NCI-H446 treated with DMSO at 0.1 percent for 48 hours (cell line): ENCODE data around the gene SAMD13.

Experiments used
- DNase-seq: peaks from one replicate; lab custom pipeline; 2025; lab: John Stamatoyannopoulos, UW

SAMD13 gene, protein sequence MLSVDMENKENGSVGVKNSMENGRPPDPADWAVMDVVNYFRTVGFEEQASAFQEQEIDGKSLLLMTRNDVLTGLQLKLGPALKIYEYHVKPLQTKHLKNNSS

GRCh38 chr1:84301004-84301784 lies at the start of gene SAMD13:
TSS of gene SAMD13 (plus strand) at chr1:84301708. CDS start at chr1:84303235, 1,527 bp downstream.
- peak; percentile 91 for DNase-seq

DNA sequence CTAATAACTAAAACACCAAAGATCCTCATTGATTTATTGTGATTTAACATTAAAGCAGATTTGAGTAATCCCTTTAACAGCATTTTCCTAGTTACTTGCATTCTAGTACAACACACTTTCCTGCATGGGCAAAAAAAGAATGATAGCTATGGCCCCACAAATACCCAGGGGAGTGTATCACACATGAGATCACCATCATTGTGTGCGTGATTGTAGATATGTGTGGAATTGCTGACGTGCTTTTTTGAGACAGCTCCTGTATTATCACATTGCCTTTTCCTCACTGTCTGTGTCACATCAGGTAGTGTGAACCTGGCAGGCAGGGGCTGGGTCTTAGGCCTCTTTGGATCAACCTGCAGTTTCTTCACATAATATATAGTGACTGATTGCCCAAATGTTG lies 48.5 kb upstream of the SAMD13 start:
- DNase-seq, result no peak

GRCh38 chr1:84253891-84254290 lies 47.6 kb upstream of the SAMD13 start:
- peak; percentile 92 for DNase-seq

DNA sequence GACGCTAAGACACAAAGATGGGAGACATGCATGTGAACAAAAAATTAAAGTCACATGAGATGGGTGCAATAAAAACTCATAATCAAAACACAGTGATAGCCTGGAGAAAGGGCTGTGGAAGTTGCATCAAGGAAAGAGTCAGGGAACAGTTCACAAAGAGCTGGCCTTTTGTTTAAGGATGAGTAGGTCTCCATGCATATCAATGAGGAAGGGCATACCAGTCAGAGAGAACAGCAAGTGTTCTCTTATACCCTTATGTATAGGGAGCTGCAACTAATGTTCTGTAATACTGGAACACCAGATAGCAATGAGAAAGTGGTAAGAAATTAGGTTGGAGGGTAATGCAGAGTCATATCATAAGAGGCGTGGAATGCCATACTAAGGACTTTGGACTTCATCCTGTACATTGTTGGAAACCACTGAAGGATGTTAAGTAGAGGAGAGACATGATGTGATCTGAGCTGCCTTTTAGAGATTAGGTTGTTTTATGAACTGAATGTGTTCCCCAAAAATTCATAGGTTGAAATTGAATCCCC lies 46.7 kb upstream of the SAMD13 start:
- DNase-seq, result no peak

- DNase-seq, result no peak
These were observed 45.9 kb upstream of the SAMD13 start for GRCh38 chr1:84255582-84255981.

DNA sequence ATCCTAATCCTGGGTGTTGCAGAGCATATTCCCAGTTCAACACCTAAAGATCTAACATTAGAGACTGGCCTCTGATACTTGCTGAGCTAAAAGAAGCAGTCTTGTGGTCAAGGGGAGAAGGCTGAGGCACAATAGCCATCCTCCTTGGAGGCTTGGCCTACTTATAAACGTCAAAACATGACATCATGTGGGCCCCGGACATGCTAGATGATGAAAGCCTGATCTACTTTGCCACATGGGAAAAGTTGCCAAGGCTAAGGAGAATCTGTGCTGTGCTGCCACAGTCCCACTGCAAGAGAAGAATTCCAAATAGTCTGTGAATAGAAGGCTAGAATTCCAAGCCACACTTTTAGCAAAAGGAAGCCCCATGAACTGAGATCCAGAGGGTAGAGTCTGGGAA lies 43.9 kb upstream of the SAMD13 start:
- no peak for DNase-seq

DNA sequence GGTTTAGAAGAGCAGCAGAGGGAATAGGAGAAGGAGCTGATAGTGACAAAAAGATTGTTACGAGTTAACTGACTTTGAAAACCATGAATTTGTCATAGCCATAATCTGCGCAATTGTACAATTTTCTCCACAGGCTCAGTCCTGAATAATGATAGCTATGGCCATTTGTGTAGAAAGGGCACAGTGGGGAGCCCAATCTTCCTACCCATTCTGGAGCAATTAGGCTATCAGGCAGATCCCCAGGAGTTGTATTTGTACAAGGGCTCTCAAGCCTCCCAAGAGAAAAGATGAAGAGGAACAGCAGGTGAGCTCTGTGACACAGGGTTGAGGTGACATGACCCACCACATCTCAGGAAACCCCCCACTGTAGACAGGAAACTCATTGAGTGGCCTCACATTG lies 42.1 kb upstream of the SAMD13 start:
- no peak for DNase-seq

- DNase-seq, result no peak
These were observed 41.5 kb upstream of the SAMD13 start for GRCh38 chr1:84259989-84260388.

DNA sequence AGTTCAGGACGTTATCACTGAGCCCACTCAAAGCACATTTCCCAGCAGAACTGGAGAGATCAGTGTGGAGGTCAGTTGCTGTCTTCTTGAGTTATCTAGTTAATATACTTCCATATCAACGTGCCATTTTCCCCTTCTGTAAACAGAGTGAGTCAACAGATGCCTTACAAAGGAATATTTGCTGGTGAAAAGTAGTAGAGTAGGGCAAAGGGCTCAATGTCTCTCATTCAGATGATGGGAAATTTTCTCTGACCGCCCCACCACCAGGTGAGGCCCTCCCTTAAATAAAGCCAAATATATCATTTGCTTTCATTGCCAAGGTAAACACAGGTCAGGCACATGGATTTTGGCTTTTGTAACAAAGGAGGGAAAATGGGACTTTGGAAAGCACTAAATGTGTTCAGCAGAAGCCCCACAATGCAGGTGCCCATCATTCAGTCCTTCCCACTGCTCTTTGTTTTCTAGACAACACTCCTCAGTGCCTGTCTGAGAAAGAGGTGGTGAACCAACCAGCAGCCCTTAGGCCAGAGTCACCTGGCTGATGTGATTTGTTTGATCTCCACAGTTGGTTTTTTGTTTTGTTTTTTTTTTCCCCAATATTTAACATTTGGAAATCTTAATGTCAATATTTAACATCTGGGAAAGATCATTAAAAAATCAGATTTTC lies 40.5 kb upstream of the SAMD13 start:
- no peak for DNase-seq

DNA sequence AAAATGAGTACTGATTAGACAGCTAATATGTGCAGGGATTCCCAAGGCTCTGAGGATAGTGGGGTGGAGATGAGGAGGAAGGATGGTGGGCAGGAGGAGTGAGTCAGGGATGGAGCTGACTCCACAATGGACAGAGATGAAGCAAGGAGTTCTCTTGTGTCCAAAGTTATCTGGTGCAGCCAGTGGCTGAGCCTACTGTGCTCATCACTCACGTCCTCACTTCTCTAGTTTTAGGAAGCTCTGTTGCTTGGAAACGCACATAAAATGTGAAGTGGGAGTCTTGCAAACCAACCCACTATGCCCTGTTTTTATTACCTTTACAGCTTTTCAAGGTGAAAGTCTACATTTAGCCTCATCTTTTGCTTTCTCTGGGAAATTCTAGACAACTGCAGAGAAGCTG lies 36.5 kb upstream of the SAMD13 start:
- no peak for DNase-seq

GRCh38 chr1:84265867-84266266 lies 35.6 kb upstream of the SAMD13 start:
- no peak for DNase-seq

DNA sequence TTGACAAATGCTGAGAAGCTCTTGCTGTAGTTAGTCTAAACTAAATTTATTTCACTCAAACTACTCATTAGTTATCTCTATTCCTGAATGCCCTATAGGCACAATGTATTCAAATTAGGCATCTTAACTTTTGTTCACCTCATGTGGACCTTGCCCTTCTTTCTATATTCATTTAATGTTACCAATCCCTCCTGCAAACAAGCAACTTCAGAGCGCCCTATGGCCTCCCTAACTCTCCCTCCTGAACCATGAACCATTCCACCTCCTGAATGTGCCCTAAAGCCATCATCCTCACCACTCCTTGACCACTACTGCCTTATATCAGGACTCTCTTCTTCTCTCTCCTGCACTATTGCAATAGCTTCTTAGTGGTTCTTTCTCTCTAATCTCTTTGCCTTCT lies 34.8 kb upstream of the SAMD13 start:
- DNase-seq, result no peak

GRCh38 chr1:84267476-84267875 lies 34.0 kb upstream of the SAMD13 start:
- DNase-seq, result no peak

DNA sequence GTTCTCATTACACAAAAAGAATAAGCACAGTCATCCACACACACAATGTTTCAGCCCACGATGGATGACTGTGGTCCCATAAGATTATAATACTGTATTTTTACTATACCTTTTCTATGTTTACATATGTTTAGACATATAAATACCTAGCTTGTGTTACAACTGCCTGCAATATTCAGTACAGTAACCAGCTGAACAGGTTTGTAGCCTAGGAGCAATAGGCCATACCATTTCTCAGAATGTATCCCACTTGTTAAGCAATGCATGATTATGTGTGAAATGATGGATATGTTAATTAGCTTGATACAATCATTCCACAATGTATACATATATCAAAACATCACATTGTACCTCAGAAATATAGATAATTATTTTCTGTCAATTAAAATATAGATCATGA lies 33.2 kb upstream of the SAMD13 start:
- DNase-seq, result no peak

DNA sequence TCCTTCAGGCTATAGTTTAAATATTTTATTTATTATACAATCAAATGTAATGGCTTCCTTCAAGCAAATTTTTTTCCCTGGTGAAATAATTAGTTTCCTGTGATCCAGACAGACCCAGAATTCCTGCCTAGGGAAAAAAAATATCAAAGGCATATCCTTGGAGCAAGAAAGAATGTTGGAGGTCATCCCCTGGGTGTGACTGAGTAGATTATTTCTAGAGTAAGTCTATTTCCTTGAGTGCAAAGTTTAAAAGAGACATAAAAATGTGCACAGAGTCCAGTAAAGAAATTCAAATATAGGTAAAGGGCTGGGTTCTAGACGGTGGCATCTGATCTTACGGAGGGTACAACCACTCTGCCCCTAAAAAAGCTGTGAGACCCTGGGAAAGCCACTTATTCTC lies 32.2 kb upstream of the SAMD13 start:
- no peak for DNase-seq

GRCh38 chr1:84271441-84272151 lies 29.9 kb upstream of the SAMD13 start:
- no peak for DNase-seq

- no peak for DNase-seq
These were observed 29.1 kb upstream of the SAMD13 start for GRCh38 chr1:84272401-84272800.

GRCh38 chr1:84277343-84278059 lies 24.0 kb upstream of the SAMD13 start:
- DNase-seq, result no peak

DNA sequence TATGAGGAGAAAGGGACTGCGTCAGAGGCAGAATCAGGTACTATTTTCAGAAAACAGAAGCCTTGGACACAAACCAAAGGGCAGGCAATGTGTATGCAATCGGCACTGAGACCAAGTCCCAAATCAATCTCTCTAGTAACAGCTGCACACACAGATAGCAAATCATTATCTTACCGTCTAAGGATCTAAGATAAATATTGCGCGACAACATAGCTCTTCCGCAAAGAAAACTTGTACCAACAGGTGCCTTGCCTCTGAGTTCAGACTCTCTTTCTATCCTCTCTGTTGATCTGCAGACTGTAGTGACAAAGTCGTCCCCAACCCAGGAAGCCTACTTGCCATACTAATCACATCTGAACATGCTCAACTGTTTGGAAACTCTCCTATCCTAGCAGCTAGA lies 22.6 kb upstream of the SAMD13 start:
- DNase-seq, result no peak

- DNase-seq, result no peak
These were observed 20.6 kb upstream of the SAMD13 start for GRCh38 chr1:84280912-84281311.

DNA sequence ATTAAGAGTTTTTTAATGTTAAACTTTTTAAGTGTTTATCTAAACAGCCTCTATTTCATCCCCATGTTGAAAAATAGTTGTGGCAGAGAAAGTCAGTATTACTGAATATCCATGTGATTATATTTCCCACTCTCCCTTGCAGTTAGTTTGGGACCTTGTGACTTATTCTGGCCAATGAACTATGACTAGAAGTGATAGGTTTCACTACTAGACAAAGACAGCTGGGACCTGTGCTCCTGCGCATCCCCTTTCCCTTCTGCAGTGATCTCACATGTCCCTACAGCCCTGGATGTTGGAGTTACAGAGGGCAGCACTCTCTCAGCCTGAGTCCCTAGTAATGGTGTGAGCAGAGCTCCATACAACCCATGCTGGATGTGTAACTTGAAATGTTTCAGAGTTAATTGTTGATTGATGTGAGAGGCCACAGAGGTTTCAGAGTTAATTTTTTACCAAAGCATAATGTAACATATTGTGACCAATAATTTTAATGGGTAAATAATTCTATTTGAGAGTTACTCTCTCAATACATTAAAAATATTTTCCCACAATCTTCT lies 18.7 kb upstream of the SAMD13 start:
- no peak for DNase-seq

DNA sequence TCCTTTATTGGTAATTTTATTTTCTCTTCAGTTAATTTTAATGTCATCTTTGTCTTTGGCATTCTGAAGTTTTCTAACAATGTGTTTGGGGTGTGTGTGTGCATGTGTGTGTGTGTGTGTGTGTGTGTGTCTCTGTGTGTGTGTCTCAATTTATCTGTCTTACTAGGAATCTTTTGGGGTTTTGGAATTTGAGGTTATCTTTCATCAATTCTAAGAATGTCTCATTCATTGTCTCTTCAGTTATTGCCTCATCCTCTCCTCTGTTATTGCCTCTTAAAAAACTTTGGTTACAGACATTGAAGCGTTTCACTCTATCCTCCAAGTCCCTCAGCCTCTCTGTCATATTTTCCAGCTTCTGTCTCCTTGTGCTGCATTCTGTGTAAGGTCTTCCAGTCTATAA lies 18.1 kb upstream of the SAMD13 start:
- no peak for DNase-seq
